ENCODE measurements around the gene THSD1.
"Not testable (repeated sequence)": the region's sequence is repeated elsewhere in the genome, so short reads cannot be mapped to it uniquely, and the experiment has no call there.

The THSD1 gene

GRCh38 chr13:52348983-52349780, 56.8 kb downstream of the THSD1 start:
- TF ChIP-seq CTCF (IDR thresholded peaks at IDR 0.05; ENCODE audit: control extremely low read depth, extremely low read depth, low read depth, missing control alignments), result no peak
- CTCF ChIA-PET, result interaction anchor here (1.0 to 3.3 kb wide), 2 partner anchors 9 to 101 kb away, joined by 3 to 13 read pairs; partner anchors contain the start of gene VPS36
- POLR2A ChIA-PET, result no interaction called here
- DNase-seq (ENCODE audit: extremely low spot score), result no peak

GRCh38 chr13:52348071-52348470, 57.9 kb downstream of the THSD1 start:
- POLR2A ChIA-PET, result no interaction called here

DNA sequence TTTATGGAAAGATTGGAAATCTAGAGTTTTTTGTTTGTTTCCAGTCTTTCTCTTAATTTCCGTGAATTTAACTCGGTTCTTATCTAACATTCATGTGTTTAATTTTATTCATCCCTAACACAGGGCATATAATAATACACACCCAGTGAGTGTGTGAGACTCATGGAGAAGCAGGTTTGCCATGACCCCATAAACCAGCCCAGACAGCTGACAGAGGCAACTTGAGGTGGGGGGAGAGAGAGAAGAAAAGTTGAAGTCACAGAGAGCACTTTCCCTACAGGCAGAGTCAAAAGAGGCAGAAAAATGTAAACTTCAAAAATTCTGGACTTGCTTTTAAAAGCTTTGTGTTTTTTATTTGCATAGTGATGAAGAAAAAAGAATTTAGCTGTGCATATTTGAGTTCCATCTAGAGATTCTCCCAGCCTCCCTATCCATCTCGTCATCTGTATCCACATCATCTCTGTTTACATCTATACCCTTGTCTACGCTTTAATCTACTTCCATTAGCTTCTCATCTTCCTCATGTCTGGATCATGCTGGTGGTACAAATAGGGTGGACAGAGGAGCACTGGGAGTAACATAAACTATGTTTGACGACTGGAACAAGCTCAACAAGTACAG, 60.2 kb downstream of the THSD1 start:
- ChIA-PET POLR2A (no interaction called here), CTCF (interaction anchor here (1.0 kb wide), 1 partner anchor 105 kb away, joined by 5 read pairs; the partner anchor contains the start of gene VPS36)

More at GRCh38 chr13:52348071-52348470, 57.9 kb downstream of the THSD1 start:
- CTCF ChIA-PET, result interaction anchor here (1.4 to 1.6 kb wide), 3 partner anchors 18 to 102 kb away, joined by 4 to 5 read pairs (median 4); no protein-coding TSS in a partner anchor
- TF ChIP-seq CTCF (IDR thresholded peaks at IDR 0.05; ENCODE audit: control extremely low read depth, extremely low read depth, low read depth, missing control alignments), result no peak
- DNase-seq (ENCODE audit: extremely low spot score), result no peak

DNA sequence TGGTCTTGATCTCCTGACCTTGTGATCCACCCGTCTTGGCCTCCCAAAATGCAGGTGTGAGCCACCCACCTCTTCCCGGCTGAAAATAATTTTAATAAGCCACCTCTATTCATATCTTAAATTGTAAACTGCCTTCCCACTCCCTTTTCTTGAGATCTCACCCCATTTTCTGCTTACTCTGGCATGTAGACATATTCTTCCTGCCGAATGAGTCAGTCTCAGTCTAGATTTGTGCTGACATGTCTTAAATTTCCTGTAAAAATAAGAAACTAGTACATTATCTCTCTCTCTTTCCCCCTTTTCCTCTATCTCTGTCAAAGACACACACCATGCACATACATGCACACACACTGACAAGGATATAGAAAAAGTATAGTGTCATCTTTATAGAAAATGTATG, 60.9 kb downstream of the THSD1 start:
- CTCF ChIA-PET, result no interaction called here
- TF ChIP-seq CTCF (IDR thresholded peaks at IDR 0.05; ENCODE audit: control extremely low read depth, extremely low read depth, low read depth, missing control alignments), result no peak
- POLR2A ChIA-PET, result no interaction called here
- DNase-seq (ENCODE audit: extremely low spot score), result no peak

More for the DNA sequence above, 60.2 kb downstream of the THSD1 start:
- TF ChIP-seq CTCF (IDR thresholded peaks at IDR 0.05; ENCODE audit: control extremely low read depth, extremely low read depth, low read depth, missing control alignments), result no peak
- no peak for DNase-seq (ENCODE audit: extremely low spot score)

GRCh38 chr13:52344108-52344507, 61.9 kb downstream of the THSD1 start:
- POLR2A ChIA-PET, result no interaction called here
- CTCF ChIA-PET, result interaction anchor here (2.3 kb wide), 1 partner anchor 106 kb away, joined by 19 read pairs; the partner anchor contains the start of gene VPS36
- no peak for DNase-seq (ENCODE audit: extremely low spot score)
- no peak for TF ChIP-seq CTCF (IDR thresholded peaks at IDR 0.05; ENCODE audit: control extremely low read depth, extremely low read depth, low read depth, missing control alignments)

GRCh38 chr13:52342203-52342602, 63.8 kb downstream of the THSD1 start:
- POLR2A ChIA-PET; DNase-seq (ENCODE audit: extremely low spot score): not testable (repeated sequence)
- CTCF ChIA-PET, result interaction anchor here (2.3 kb wide), 1 partner anchor 108 kb away, joined by 19 read pairs; the partner anchor contains the start of gene VPS36

- DNase-seq (ENCODE audit: extremely low spot score); POLR2A ChIA-PET: not testable (repeated sequence)
- CTCF ChIA-PET, result interaction anchor here (2.0 kb wide), 1 partner anchor 113 kb away, joined by 8 read pairs; no protein-coding TSS in a partner anchor
Observed at GRCh38 chr13:52337828-52338455, 68.0 kb downstream of the THSD1 start.

DNA sequence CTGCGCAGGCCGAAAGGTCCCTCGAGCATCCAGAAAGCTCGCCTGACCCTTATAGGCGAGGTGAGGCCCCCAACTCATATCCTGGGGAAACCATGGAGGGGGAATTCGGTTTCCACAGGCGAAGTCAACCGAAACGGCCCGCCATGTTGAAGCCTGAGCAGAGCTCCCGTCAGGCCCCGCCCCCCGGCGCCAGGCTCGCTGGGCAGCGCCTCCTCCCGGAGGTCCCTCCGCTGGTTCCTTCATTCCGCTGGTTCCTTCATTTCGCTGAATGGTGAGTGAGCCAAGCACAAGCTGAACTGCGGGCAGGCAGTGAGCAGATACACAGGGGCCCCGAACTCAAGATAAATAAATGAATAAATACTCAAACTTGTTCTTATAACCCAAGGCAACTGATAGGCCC, 71.9 kb downstream of the THSD1 start:
- POLR2A ChIA-PET, CTCF ChIA-PET: not testable (repeated sequence)

GRCh38 chr13:52331844-52332243, 74.1 kb downstream of the THSD1 start:
- CTCF ChIA-PET; POLR2A ChIA-PET; DNase-seq (ENCODE audit: extremely low spot score): not testable (repeated sequence)

More for the DNA sequence above, 71.9 kb downstream of the THSD1 start:
- not testable (repeated sequence) for DNase-seq (ENCODE audit: extremely low spot score)
